ENCODE data around the gene LAT. TPM values are rescaled to one million over a fixed set of nuclear protein-coding genes. Genes with fewer than 3 reads are reported as not detected.

Gene LAT
- total and polyA plus RNA-seq, 2 of the 13 experiments (the other 11 are each of a cell fraction or from before 2014, with no cell fraction given), result 2.0 to 3.0 TPM

- TF ChIP-seq ZNF691 (CRISPR knock-in tag; IDR thresholded peaks at IDR 0.05; ENCODE audit: borderline replicate concordance, low read depth) (peak; percentile 75; the same call in 1 of the 2 replicates), ZNF24 (IDR thresholded peaks at IDR 0.05) (no peak), CHD2 (IDR thresholded peaks at IDR 0.05; ENCODE audit: low read depth, low read length) (no peak), ZBTB1 (CRISPR knock-in tag; IDR thresholded peaks at IDR 0.05; ENCODE audit: borderline replicate concordance) (no peak), NFATC3 (CRISPR knock-in tag; IDR thresholded peaks at IDR 0.05) (peak; percentile 47; the same call in 1 of the 2 replicates), ZFP36L1 (CRISPR knock-in tag; IDR thresholded peaks at IDR 0.05) (peak; percentile 96), ZSCAN29 (CRISPR knock-in tag; conservative IDR thresholded peaks at IDR 0.05) (peak; percentile 87; the same call in 1 of the 2 replicates), SRF (IDR thresholded peaks at IDR 0.05; ENCODE audit: low read depth, low read length) (0 out of 2 replicates have a peak, but pooled peaks have one; percentile 41), THRA (CRISPR knock-in tag; IDR thresholded peaks at IDR 0.05; ENCODE audit: borderline replicate concordance) (no peak)
- TF ChIP-seq, protein P1, sequence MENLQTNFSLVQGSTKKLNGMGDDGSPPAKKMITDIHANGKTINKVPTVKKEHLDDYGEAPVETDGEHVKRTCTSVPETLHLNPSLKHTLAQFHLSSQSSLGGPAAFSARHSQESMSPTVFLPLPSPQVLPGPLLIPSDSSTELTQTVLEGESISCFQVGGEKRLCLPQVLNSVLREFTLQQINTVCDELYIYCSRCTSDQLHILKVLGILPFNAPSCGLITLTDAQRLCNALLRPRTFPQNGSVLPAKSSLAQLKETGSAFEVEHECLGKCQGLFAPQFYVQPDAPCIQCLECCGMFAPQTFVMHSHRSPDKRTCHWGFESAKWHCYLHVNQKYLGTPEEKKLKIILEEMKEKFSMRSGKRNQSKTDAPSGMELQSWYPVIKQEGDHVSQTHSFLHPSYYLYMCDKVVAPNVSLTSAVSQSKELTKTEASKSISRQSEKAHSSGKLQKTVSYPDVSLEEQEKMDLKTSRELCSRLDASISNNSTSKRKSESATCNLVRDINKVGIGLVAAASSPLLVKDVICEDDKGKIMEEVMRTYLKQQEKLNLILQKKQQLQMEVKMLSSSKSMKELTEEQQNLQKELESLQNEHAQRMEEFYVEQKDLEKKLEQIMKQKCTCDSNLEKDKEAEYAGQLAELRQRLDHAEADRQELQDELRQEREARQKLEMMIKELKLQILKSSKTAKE (CRISPR knock-in tag; IDR thresholded peaks at IDR 0.05; ENCODE audit: borderline replicate concordance), result 0 out of 2 replicates have a peak, but pooled peaks have one; percentile 47
- TF ChIP-seq, protein P2, sequence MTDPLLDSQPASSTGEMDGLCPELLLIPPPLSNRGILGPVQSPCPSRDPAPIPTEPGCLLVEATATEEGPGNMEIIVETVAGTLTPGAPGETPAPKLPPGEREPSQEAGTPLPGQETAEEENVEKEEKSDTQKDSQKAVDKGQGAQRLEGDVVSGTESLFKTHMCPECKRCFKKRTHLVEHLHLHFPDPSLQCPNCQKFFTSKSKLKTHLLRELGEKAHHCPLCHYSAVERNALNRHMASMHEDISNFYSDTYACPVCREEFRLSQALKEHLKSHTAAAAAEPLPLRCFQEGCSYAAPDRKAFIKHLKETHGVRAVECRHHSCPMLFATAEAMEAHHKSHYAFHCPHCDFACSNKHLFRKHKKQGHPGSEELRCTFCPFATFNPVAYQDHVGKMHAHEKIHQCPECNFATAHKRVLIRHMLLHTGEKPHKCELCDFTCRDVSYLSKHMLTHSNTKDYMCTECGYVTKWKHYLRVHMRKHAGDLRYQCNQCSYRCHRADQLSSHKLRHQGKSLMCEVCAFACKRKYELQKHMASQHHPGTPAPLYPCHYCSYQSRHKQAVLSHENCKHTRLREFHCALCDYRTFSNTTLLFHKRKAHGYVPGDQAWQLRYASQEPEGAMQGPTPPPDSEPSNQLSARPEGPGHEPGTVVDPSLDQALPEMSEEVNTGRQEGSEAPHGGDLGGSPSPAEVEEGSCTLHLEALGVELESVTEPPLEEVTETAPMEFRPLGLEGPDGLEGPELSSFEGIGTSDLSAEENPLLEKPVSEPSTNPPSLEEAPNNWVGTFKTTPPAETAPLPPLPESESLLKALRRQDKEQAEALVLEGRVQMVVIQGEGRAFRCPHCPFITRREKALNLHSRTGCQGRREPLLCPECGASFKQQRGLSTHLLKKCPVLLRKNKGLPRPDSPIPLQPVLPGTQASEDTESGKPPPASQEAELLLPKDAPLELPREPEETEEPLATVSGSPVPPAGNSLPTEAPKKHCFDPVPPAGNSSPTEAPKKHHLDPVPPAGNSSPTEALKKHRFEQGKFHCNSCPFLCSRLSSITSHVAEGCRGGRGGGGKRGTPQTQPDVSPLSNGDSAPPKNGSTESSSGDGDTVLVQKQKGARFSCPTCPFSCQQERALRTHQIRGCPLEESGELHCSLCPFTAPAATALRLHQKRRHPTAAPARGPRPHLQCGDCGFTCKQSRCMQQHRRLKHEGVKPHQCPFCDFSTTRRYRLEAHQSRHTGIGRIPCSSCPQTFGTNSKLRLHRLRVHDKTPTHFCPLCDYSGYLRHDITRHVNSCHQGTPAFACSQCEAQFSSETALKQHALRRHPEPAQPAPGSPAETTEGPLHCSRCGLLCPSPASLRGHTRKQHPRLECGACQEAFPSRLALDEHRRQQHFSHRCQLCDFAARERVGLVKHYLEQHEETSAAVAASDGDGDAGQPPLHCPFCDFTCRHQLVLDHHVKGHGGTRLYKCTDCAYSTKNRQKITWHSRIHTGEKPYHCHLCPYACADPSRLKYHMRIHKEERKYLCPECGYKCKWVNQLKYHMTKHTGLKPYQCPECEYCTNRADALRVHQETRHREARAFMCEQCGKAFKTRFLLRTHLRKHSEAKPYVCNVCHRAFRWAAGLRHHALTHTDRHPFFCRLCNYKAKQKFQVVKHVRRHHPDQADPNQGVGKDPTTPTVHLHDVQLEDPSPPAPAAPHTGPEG (CRISPR knock-in tag; IDR thresholded peaks at IDR 0.05), result peak; percentile 58; the same call in 1 of the 2 replicates
- TF ChIP-seq, protein P3, sequence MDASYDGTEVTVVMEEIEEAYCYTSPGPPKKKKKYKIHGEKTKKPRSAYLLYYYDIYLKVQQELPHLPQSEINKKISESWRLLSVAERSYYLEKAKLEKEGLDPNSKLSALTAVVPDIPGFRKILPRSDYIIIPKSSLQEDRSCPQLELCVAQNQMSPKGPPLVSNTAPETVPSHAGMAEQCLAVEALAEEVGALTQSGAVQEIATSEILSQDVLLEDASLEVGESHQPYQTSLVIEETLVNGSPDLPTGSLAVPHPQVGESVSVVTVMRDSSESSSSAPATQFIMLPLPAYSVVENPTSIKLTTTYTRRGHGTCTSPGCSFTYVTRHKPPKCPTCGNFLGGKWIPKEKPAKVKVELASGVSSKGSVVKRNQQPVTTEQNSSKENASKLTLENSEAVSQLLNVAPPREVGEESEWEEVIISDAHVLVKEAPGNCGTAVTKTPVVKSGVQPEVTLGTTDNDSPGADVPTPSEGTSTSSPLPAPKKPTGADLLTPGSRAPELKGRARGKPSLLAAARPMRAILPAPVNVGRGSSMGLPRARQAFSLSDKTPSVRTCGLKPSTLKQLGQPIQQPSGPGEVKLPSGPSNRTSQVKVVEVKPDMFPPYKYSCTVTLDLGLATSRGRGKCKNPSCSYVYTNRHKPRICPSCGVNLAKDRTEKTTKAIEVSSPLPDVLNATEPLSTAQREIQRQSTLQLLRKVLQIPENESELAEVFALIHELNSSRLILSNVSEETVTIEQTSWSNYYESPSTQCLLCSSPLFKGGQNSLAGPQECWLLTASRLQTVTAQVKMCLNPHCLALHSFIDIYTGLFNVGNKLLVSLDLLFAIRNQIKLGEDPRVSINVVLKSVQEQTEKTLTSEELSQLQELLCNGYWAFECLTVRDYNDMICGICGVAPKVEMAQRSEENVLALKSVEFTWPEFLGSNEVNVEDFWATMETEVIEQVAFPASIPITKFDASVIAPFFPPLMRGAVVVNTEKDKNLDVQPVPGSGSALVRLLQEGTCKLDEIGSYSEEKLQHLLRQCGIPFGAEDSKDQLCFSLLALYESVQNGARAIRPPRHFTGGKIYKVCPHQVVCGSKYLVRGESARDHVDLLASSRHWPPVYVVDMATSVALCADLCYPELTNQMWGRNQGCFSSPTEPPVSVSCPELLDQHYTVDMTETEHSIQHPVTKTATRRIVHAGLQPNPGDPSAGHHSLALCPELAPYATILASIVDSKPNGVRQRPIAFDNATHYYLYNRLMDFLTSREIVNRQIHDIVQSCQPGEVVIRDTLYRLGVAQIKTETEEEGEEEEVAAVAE (CRISPR knock-in tag; IDR thresholded peaks at IDR 0.05; ENCODE audit: borderline replicate concordance), result peak; percentile 88
Observed at GRCh38 chr16:28974437-28975157, 10.3 kb upstream of the LAT start, which contains the start of gene SPNS1 (continued).

All from HepG2 (cell line).